Measurements from ENCODE around the gene PPP1R2.

Gene PPP1R2

DNA sequence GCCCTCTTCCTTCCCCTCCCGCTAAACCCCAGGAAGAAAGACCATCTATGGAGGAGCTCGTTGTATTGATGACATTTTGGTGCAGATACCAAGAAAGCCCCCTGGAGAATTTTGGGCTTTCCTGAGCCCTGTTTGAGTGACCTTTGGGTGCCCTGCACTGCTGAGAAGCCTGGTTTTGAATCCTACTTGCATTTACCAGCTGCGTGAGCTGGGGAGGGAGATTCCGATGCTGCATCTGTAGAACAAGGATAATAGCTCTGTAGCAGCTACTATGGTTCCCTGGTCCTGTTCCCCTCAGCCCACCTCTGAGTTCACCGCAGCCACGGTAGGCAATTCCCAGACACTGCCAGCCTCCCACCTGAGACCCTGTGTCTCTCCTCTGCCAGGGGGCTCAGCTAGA lies 35.4 kb upstream of the PPP1R2 start:
- Histone ChIP-seq H3K4me3 (ENCODE audit: low read depth, low read length) (peak overlapping the region; percentile 9), H2AK5ac (ENCODE audit: low read length) (no peak overlapping the region), H2BK12ac (ENCODE audit: low read length) (no peak overlapping the region), H4K8ac (ENCODE audit: low read depth, low read length) (no peak overlapping the region), H3K36me3 (ENCODE audit: control insufficient read depth in 1 of 2, insufficient read depth in 2 of 2, low read length in 2 of 2) (no peaks in the 10 kb centered on the region), H3K4ac (ENCODE audit: low read depth, low read length) (no peak overlapping the region), H2BK120ac (ENCODE audit: insufficient read depth, low read length, poor library complexity) (no peak overlapping the region), H3K4me1 (ENCODE audit: control insufficient read depth in 1 of 2, insufficient read depth in 2 of 2, low read length in 2 of 2) (no peaks in the 10 kb centered on the region), H4K91ac (ENCODE audit: low read depth, low read length) (no peak overlapping the region), H3K14ac (ENCODE audit: low read length) (no peak overlapping the region), H3K9me3 (ENCODE audit: insufficient read depth, low read depth, low read length) (no peaks in the 10 kb centered on the region), H3K4me2 (ENCODE audit: low read length) (no peak overlapping the region), H3K23ac (ENCODE audit: low read length) (no peak overlapping the region), H3K27ac (ENCODE audit: low read depth, low read length) (no peak overlapping the region), H3K79me2 (ENCODE audit: control insufficient read depth, insufficient read depth, low read length, poor library complexity) (no peaks in the 10 kb centered on the region), H2AFZ (ENCODE audit: insufficient read depth, low read length, poor library complexity) (no peak overlapping the region), H2BK5ac (ENCODE audit: low read depth, low read length, poor library complexity) (no peak overlapping the region), H4K12ac (ENCODE audit: low read depth, low read length) (no peak overlapping the region), H3K9ac (ENCODE audit: low read length) (no peak overlapping the region), H3K27me3 (ENCODE audit: insufficient read depth, low read length) (no peaks in the 10 kb centered on the region), H3K79me1 (ENCODE audit: low read length) (no peaks in the 10 kb centered on the region), H3K18ac (ENCODE audit: low read length) (no peak overlapping the region)
- WGBS (ENCODE audit: extremely low coverage, insufficient coverage, insufficient read length) = no CpG with 5 or more reads among the region's 6 CpGs
- DNase-seq = no peak

DNA sequence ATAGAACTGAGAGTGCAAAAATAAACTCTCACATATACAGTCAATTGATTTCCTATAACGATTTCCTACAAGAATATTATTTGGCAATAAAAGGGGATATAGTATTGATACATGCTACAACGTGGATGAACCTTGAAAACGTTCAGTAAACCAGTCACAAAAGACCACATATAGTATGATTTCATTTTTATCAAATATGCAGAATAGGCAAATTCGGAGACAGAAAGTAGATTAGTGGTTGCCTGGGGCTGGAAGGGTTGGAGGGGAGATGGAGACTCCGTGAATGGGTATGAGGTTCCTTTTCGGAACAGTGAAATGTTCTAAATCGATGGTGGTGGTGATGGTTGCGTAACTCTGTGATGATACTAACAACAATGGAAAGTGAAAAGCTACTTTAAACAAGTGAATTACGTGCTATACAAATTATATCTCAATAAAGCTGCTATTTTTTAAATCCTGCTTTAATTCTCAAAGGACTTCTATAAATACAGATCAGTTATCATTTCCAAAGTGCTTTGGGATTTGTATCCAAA lies 34.6 kb upstream of the PPP1R2 start:
- H2BK12ac ChIP-seq (ENCODE audit: low read length) = no peak overlapping the region
- no peak overlapping the region for H4K12ac ChIP-seq (ENCODE audit: low read depth, low read length)
- no CpG with 5 or more reads among the region's 9 CpGs for WGBS (ENCODE audit: extremely low coverage, insufficient coverage, insufficient read length)
- H3K23ac ChIP-seq (ENCODE audit: low read length) = no peak overlapping the region
- H3K27me3 ChIP-seq (ENCODE audit: insufficient read depth, low read length) = no peaks in the 10 kb centered on the region
- DNase-seq = no peak
- no peak overlapping the region for H3K4me2 ChIP-seq (ENCODE audit: low read length)
- H3K4me3 ChIP-seq (ENCODE audit: low read depth, low read length) = no peak overlapping the region
- H4K8ac ChIP-seq (ENCODE audit: low read depth, low read length) = no peak overlapping the region
- H4K91ac ChIP-seq (ENCODE audit: low read depth, low read length) = no peak overlapping the region
- H2AFZ ChIP-seq (ENCODE audit: insufficient read depth, low read length, poor library complexity) = no peak overlapping the region
- H3K14ac ChIP-seq (ENCODE audit: low read length) = no peak overlapping the region
- no peak overlapping the region for H3K27ac ChIP-seq (ENCODE audit: low read depth, low read length)
- no peak overlapping the region for H3K18ac ChIP-seq (ENCODE audit: low read length)
- H3K9me3 ChIP-seq (ENCODE audit: insufficient read depth, low read depth, low read length) = no peaks in the 10 kb centered on the region
- H3K4me1 ChIP-seq (ENCODE audit: control insufficient read depth in 1 of 2, insufficient read depth in 2 of 2, low read length in 2 of 2) = no peaks in the 10 kb centered on the region
- no peak overlapping the region for H2BK120ac ChIP-seq (ENCODE audit: insufficient read depth, low read length, poor library complexity)
- H3K9ac ChIP-seq (ENCODE audit: low read length) = no peak overlapping the region
- H2BK5ac ChIP-seq (ENCODE audit: low read depth, low read length, poor library complexity) = no peak overlapping the region
- no peaks in the 10 kb centered on the region for H3K79me1 ChIP-seq (ENCODE audit: low read length)
- H3K36me3 ChIP-seq (ENCODE audit: control insufficient read depth in 1 of 2, insufficient read depth in 2 of 2, low read length in 2 of 2) = no peaks in the 10 kb centered on the region
- H3K79me2 ChIP-seq (ENCODE audit: control insufficient read depth, insufficient read depth, low read length, poor library complexity) = no peaks in the 10 kb centered on the region
- H2AK5ac ChIP-seq (ENCODE audit: low read length) = no peak overlapping the region
- no peak overlapping the region for H3K4ac ChIP-seq (ENCODE audit: low read depth, low read length)

DNA sequence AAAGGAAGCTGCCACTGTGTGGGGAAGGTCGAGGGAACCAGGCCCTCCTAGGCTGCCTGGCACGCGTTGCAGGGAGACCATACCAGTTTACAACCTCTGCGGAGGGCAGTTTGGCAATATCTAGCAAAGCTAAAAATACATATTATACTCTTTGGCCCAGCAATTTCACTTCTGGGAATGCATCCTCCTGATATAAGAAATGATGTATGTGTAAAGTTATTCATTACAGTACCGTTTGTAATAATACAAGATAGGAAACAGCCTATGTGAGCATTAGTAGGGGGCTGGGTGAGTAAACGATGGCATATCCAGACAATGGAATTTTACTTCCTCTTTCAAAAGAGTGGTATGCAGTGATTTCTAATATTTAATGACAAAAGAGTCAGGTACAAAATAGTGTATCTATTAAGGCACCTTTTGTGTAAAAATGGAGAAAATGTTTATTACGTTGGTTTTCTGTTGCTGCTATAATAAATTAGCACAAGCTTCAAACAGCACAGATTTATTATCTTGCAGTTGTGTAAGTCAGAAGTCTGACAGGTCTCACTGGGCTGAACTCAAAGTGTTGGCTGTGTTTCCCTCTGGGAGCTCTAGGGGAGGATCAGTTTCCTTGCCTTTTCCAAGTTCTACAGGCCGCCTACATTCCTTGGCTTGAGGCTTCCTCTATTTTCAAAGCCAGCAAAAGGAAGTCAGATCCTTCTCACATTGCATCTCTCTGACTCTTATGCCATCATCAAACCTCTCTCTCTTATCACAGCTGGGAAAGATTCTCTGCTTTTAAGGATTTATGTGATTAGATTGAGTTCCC lies 31.6 kb upstream of the PPP1R2 start:
- no peak overlapping the region for H3K14ac ChIP-seq (ENCODE audit: low read length)
- H3K9me3 ChIP-seq (ENCODE audit: insufficient read depth, low read depth, low read length) = no peaks in the 10 kb centered on the region
- no peak overlapping the region for H3K4ac ChIP-seq (ENCODE audit: low read depth, low read length)
- no peaks in the 10 kb centered on the region for H3K4me1 ChIP-seq (ENCODE audit: control insufficient read depth in 1 of 2, insufficient read depth in 2 of 2, low read length in 2 of 2)
- no peak overlapping the region for H3K4me2 ChIP-seq (ENCODE audit: low read length)
- H4K12ac ChIP-seq (ENCODE audit: low read depth, low read length) = no peak overlapping the region
- no peaks in the 10 kb centered on the region for H3K36me3 ChIP-seq (ENCODE audit: control insufficient read depth in 1 of 2, insufficient read depth in 2 of 2, low read length in 2 of 2)
- H2BK5ac ChIP-seq (ENCODE audit: low read depth, low read length, poor library complexity) = no peak overlapping the region
- no peak overlapping the region for H3K4me3 ChIP-seq (ENCODE audit: low read depth, low read length)
- H3K9ac ChIP-seq (ENCODE audit: low read length) = no peak overlapping the region
- no peak overlapping the region for H2BK120ac ChIP-seq (ENCODE audit: insufficient read depth, low read length, poor library complexity)
- no peak overlapping the region for H2AK5ac ChIP-seq (ENCODE audit: low read length)
- no peak overlapping the region for H4K8ac ChIP-seq (ENCODE audit: low read depth, low read length)
- no peaks in the 10 kb centered on the region for H3K79me2 ChIP-seq (ENCODE audit: control insufficient read depth, insufficient read depth, low read length, poor library complexity)
- H3K27ac ChIP-seq (ENCODE audit: low read depth, low read length) = no peak overlapping the region
- no peaks in the 10 kb centered on the region for H3K79me1 ChIP-seq (ENCODE audit: low read length)
- no peak overlapping the region for H3K23ac ChIP-seq (ENCODE audit: low read length)
- no peak overlapping the region for H3K18ac ChIP-seq (ENCODE audit: low read length)
- no peak overlapping the region for H2AFZ ChIP-seq (ENCODE audit: insufficient read depth, low read length, poor library complexity)
- no peak for DNase-seq
- H3K27me3 ChIP-seq (ENCODE audit: insufficient read depth, low read length) = no peaks in the 10 kb centered on the region
- no peak overlapping the region for H4K91ac ChIP-seq (ENCODE audit: low read depth, low read length)
- no peak overlapping the region for H2BK12ac ChIP-seq (ENCODE audit: low read length)
- WGBS (ENCODE audit: extremely low coverage, insufficient coverage, insufficient read length) = no CpG with 5 or more reads among the region's 8 CpGs

DNA sequence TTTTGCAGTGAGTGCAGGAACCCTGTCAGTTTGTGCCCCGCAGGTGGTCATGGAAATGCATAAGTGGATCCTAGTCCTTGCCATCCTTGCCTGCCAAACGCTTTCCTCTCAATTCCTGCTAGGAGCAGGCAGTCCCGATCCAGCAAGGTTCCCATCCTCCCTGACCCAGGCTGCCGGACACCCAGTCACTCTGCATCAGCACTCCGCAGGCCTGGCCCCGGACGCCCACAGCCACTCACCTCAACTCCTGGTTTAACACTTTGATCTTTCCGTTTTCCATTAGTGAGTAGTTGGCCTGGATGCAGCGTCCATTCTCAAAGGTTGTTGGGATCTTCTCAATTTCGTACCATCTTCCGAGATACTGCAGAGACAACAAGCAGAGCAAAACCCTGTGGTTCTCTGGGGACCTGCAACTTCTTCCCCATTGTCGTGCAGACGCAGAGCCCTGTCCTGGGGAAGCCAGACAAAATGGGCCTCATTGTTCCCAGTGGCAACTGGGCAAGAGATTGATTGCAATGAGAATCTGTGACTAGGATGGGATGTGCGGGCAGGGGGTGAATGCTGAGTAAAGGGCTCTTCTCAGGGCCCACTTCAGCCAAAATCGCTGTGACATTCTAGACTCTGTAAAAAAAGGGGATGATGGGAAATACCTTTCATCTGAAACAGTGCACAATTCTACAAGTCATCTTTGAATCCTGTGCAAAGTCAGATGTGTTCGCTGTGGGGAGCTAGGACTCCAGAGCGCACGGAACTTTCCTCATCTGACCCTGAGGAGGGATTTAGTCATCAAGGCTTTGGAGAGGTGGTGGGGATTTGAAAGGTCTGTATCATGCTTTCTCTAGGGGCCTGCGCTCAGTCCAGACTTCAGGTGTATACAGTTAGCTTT lies 30.7 kb upstream of the PPP1R2 start:
- Histone ChIP-seq H2BK5ac (ENCODE audit: low read depth, low read length, poor library complexity) (no peak overlapping the region), H3K4me3 (ENCODE audit: low read depth, low read length) (no peak overlapping the region), H4K91ac (ENCODE audit: low read depth, low read length) (no peak overlapping the region), H2AK5ac (ENCODE audit: low read length) (no peak overlapping the region), H2AFZ (ENCODE audit: insufficient read depth, low read length, poor library complexity) (no peak overlapping the region), H4K12ac (ENCODE audit: low read depth, low read length) (no peak overlapping the region), H3K36me3 (ENCODE audit: control insufficient read depth in 1 of 2, insufficient read depth in 2 of 2, low read length in 2 of 2) (no peaks in the 10 kb centered on the region), H3K4me1 (ENCODE audit: control insufficient read depth in 1 of 2, insufficient read depth in 2 of 2, low read length in 2 of 2) (no peaks in the 10 kb centered on the region), H2BK12ac (ENCODE audit: low read length) (no peak overlapping the region), H4K8ac (ENCODE audit: low read depth, low read length) (no peak overlapping the region), H3K4ac (ENCODE audit: low read depth, low read length) (no peak overlapping the region), H3K23ac (ENCODE audit: low read length) (no peak overlapping the region), H3K27ac (ENCODE audit: low read depth, low read length) (no peak overlapping the region), H3K79me2 (ENCODE audit: control insufficient read depth, insufficient read depth, low read length, poor library complexity) (no peaks in the 10 kb centered on the region), H3K9ac (ENCODE audit: low read length) (no peak overlapping the region), H3K18ac (ENCODE audit: low read length) (no peak overlapping the region), H3K4me2 (ENCODE audit: low read length) (no peak overlapping the region), H3K79me1 (ENCODE audit: low read length) (no peaks in the 10 kb centered on the region), H3K9me3 (ENCODE audit: insufficient read depth, low read depth, low read length) (no peaks in the 10 kb centered on the region), H3K14ac (ENCODE audit: low read length) (no peak overlapping the region), H2BK120ac (ENCODE audit: insufficient read depth, low read length, poor library complexity) (no peak overlapping the region), H3K27me3 (ENCODE audit: insufficient read depth, low read length) (no peaks in the 10 kb centered on the region)
- DNase-seq = no peak
- no CpG with 5 or more reads among the region's 19 CpGs for whole genome bisulfite sequencing (ENCODE audit: extremely low coverage, insufficient coverage, insufficient read length)

Data from trophoblast cell (in vitro differentiated cells and primary cell).